Measurements from ENCODE around the gene CHRM4. TPM values are rescaled to one million over a fixed set of nuclear protein-coding genes. Genes with fewer than 3 reads are reported as not detected.

The CHRM4 gene
- total and polyA plus RNA-seq, 2 of the 13 experiments (the other 11 are each of a cell fraction or from before 2014, with no cell fraction given) = 0.13 to 0.21 TPM

DNA sequence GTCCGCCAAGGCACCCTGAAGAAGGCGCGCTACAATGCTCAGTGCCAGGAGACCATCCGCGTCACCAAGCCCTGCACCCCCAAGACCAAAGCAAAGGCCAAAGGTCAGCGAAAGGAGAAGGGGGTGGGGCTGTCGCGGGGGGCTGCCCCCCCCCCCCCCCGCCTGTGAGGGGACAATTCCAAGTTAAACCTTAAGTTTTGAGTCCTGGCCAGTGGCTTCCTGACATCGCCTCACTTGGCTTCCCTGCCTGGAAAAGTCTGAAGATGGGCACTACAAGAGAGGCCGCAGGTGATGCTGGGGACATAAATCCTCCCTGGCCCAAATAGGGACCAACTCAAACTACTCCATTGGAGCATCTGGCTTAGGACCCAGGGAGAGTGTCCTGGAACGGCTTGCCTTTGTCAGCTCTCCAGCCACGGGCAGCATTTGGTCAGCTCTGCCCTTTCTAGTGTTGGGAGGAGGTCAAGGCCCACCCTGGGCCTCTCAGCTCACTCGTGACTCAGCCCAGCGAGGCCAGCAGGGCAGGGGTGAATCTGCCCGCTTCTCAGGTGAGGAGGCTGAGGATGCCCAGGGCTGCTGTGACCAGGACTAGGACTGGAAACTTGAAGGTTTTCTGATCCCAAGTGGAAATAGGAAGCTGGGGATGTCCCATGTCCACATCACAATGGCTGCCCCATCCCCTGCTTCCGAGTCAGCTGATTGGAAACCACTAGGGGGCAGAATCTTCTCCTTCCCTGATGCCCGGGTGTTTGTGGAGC lies 8.8 kb downstream of the CHRM4 start (continued):
- TF ChIP-seq, protein P1, sequence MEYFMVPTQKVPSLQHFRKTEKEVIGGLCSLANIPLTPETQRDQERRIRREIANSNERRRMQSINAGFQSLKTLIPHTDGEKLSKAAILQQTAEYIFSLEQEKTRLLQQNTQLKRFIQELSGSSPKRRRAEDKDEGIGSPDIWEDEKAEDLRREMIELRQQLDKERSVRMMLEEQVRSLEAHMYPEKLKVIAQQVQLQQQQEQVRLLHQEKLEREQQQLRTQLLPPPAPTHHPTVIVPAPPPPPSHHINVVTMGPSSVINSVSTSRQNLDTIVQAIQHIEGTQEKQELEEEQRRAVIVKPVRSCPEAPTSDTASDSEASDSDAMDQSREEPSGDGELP (IDR thresholded peaks at IDR 0.05; ENCODE audit: borderline replicate concordance, low read depth) = peak; percentile 94
- TF ChIP-seq, protein P2, sequence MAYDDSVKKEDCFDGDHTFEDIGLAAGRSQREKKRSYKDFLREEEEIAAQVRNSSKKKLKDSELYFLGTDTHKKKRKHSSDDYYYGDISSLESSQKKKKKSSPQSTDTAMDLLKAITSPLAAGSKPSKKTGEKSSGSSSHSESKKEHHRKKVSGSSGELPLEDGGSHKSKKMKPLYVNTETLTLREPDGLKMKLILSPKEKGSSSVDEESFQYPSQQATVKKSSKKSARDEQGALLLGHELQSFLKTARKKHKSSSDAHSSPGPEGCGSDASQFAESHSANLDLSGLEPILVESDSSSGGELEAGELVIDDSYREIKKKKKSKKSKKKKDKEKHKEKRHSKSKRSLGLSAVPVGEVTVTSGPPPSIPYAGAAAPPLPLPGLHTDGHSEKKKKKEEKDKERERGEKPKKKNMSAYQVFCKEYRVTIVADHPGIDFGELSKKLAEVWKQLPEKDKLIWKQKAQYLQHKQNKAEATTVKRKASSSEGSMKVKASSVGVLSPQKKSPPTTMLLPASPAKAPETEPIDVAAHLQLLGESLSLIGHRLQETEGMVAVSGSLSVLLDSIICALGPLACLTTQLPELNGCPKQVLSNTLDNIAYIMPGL (CRISPR knock-in tag; IDR thresholded peaks at IDR 0.05; ENCODE audit: borderline replicate concordance in 1 of 2, low read depth in 1 of 2) = peak; percentile 31 to 32; a peak in 2 of 4 replicates
- TF ChIP-seq ZNF781 (CRISPR knock-in tag; IDR thresholded peaks at IDR 0.05; ENCODE audit: borderline replicate concordance, not compliant biosample characterization) = no peak
- peak; percentile 52; the same call in 1 of the 2 replicates for TF ChIP-seq NR2C2 (CRISPR knock-in tag; IDR thresholded peaks at IDR 0.05; ENCODE audit: borderline replicate concordance)
- no peak for TF ChIP-seq ZNF180 (CRISPR knock-in tag; IDR thresholded peaks at IDR 0.05; ENCODE audit: borderline replicate concordance, low read depth)

DNA sequence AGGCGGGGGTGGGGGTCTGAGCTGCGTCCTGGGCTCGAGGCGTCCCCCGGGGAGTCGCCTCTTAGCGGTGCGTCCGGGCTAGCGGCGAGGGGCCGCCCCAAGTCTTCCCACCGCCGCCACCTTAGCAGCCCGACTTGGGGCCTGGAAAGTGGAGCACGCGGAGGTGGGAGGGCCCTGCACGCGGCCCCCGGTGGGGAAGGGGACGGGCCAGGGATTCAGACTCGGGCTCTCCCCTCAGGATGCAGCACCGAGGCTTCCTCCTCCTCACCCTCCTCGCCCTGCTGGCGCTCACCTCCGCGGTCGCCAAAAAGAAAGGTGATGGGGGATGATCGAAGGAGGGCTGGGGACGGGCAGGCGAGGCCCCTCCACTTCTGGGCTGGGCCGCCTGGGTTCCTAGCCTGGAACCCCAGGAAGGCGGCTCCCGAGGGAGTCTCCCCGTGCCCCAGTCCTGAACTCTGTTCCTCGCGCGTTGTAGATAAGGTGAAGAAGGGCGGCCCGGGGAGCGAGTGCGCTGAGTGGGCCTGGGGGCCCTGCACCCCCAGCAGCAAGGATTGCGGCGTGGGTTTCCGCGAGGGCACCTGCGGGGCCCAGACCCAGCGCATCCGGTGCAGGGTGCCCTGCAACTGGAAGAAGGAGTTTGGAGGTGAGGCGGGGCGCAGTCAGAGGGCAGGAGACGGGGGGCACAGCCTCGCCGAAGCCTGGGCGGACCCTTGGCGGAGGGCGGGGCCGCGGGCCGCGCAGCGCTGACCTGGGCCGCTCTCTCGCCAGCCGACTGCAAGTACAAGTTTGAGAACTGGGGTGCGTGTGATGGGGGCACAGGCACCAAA lies 9.5 kb downstream of the CHRM4 start:
- 0% methylated on average over 11 of the region's 66 CpGs for WGBS (ENCODE audit: low lambda C conversion rate)
- ATAC-seq = peak; percentile 1
- TF ChIP-seq, protein P3, sequence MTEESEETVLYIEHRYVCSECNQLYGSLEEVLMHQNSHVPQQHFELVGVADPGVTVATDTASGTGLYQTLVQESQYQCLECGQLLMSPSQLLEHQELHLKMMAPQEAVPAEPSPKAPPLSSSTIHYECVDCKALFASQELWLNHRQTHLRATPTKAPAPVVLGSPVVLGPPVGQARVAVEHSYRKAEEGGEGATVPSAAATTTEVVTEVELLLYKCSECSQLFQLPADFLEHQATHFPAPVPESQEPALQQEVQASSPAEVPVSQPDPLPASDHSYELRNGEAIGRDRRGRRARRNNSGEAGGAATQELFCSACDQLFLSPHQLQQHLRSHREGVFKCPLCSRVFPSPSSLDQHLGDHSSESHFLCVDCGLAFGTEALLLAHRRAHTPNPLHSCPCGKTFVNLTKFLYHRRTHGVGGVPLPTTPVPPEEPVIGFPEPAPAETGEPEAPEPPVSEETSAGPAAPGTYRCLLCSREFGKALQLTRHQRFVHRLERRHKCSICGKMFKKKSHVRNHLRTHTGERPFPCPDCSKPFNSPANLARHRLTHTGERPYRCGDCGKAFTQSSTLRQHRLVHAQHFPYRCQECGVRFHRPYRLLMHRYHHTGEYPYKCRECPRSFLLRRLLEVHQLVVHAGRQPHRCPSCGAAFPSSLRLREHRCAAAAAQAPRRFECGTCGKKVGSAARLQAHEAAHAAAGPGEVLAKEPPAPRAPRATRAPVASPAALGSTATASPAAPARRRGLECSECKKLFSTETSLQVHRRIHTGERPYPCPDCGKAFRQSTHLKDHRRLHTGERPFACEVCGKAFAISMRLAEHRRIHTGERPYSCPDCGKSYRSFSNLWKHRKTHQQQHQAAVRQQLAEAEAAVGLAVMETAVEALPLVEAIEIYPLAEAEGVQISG (CRISPR knock-in tag; IDR thresholded peaks at IDR 0.05) = peak; percentile 24
- TF ChIP-seq MXD4 (CRISPR knock-in tag; IDR thresholded peaks at IDR 0.05) (no peak), ZNF766 (CRISPR knock-in tag; IDR thresholded peaks at IDR 0.05; ENCODE audit: borderline replicate concordance) (no peak), ZBTB3 (CRISPR knock-in tag; IDR thresholded peaks at IDR 0.05; ENCODE audit: borderline replicate concordance, low read depth) (no peak)
- TF ChIP-seq, protein P4, sequence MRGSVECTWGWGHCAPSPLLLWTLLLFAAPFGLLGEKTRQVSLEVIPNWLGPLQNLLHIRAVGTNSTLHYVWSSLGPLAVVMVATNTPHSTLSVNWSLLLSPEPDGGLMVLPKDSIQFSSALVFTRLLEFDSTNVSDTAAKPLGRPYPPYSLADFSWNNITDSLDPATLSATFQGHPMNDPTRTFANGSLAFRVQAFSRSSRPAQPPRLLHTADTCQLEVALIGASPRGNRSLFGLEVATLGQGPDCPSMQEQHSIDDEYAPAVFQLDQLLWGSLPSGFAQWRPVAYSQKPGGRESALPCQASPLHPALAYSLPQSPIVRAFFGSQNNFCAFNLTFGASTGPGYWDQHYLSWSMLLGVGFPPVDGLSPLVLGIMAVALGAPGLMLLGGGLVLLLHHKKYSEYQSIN (CRISPR knock-in tag; IDR thresholded peaks at IDR 0.05; ENCODE audit: borderline replicate concordance) = no peak

More for the DNA sequence above, 9.5 kb downstream of the CHRM4 start:
- no peaks in the 10 kb centered on the region for H3K9me3 ChIP-seq (ENCODE audit: low read length)
- H3K36me3 ChIP-seq (replicated peaks in 1 of 2; ENCODE audit: control insufficient read depth in 1 of 2, insufficient read depth in 2 of 2, low read length in 2 of 2) = 0 out of 5 replicates have a peak, but pooled peaks cover 0 to 1% of the 10 kb centered on the region in 2 experiments
- no peaks in the 10 kb centered on the region for H3K27me3 ChIP-seq (ENCODE audit: control insufficient read depth in 1 of 2, insufficient read depth in 2 of 2, low read length in 2 of 2)
- ChIA-PET CTCF (ENCODE audit: low intra/inter-chr PET ratio, low total read pairs) (no interaction called here), POLR2A (interaction anchor here (1.2 kb wide), 1 partner anchor 139 kb away, joined by 3 read pairs; no protein-coding TSS in a partner anchor)
- in situ Hi-C loops (cut with HindIII; ENCODE audit: extremely low pct_ligation_motif_present, low pct_unique_long_range_greater_than_20kb) = no loop called here
- BruUV-seq (replicated peaks) = TSS peak; percentile 78
- H4K20me1 ChIP-seq (ENCODE audit: insufficient read depth, low read length) = peaks cover 8% of the 10 kb centered on the region
- peaks cover 4% of the 10 kb centered on the region for H3K79me2 ChIP-seq (ENCODE audit: insufficient read depth, low read length)
- intact Hi-C loops (cut with micrococcal nuclease; ENCODE audit: unreplicated experiment) = loop anchor here (1.0 kb wide), 1 partner anchor 25 kb away; no protein-coding TSS in a partner anchor
- H2AFZ ChIP-seq (ENCODE audit: low read length) = no peak overlapping the region
- peak overlapping the region; percentile 77 to 92 (median 85) for H3K4me3 ChIP-seq (replicated peaks in 1 of 3; ENCODE audit: insufficient read depth in 1 of 3, low read depth in 2 of 3, low read length in 3 of 3)
- FAIRE-seq = no peak
- H3K27ac ChIP-seq (ENCODE audit: extremely low read length, insufficient read depth, low read length) = peak overlapping the region; percentile 65
- H3K4me2 ChIP-seq (ENCODE audit: low read depth, low read length) = peak overlapping the region; percentile 86
- H3K9ac ChIP-seq (ENCODE audit: insufficient read depth, low read depth, low read length) = peak overlapping the region; percentile 66
- H3K4me1 ChIP-seq (ENCODE audit: insufficient read depth, low read length) = peaks cover 42% of the 10 kb centered on the region
- DNase-seq (ENCODE audit: low spot score) = no peak
